ENCODE results near the gene NR0B2.

Gene NR0B2

DNA sequence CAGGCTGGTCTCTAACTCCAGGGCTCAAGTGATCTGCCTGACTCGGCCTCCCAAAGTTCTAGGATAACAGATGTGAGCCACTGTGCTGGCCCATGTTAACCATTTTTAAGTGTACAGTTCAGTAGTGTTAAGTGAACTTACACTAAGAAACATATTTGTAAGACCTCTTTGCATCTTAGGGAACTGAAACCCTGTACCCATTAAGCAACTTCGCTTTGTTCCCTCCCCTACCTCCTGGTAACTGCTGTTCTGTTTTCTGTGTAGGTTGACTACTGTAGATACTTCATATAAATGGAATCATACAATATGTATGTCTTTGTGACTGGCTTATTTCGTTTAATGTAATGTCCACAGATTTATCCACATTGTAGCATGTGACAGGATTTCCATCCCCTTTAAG lies 18.8 kb upstream of the NR0B2 start:
- no peak for DNase-seq

DNA sequence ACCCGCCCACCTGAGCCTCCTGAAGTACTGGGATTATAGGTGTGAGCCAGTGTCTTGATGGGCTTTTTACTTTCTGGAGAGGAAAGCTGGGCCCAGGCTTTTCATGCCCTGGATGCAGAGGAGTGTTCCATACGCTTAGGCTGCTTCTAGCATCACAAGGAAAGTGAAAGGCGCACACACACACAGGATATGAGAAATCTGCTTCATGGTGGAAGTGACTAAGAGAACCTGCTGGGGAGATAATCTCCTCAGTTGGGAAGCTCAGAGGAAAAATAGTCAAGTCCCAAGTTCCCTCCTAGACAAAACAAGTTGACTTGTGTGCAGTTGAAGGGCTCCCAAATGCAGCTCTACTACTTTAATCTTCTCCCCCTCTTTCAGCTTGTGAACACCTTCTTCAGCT lies 9.9 kb upstream of the NR0B2 start:
- no peak for DNase-seq

DNA sequence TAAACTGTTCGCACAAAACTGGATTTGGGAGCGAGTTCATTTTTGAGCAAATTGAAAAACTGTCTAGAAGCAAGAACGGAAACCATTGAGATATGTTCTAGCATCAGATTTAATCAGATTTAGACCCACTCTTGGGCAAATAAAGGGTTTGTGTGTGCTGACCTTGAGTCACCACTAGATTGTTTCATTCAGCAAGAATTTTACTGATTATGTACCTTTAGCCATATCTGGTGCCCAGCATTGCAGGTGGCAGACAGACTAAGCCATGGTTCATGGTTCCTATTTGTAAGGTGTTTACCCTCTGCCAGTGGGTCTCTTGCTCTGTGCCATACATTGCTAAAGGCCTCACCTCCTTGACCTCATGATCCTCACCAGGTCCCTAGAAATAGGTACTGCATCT lies 9.1 kb upstream of the NR0B2 start:
- no peak for DNase-seq

DNA sequence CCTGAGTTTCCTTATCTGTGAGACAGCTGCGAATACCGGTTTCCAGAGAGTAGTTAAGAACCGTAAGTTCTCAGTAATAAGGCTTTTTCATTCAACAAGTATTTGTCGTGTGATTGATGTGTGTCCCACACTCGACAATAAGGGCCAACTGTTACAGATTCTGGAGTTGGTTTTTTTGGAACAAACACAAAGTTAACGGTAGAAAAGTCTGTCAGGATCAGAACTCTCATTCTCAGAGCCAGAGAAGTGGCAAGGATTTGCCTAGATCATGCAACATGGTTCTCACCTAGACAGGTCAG lies 8.6 kb upstream of the NR0B2 start:
- no peak for DNase-seq

DNA sequence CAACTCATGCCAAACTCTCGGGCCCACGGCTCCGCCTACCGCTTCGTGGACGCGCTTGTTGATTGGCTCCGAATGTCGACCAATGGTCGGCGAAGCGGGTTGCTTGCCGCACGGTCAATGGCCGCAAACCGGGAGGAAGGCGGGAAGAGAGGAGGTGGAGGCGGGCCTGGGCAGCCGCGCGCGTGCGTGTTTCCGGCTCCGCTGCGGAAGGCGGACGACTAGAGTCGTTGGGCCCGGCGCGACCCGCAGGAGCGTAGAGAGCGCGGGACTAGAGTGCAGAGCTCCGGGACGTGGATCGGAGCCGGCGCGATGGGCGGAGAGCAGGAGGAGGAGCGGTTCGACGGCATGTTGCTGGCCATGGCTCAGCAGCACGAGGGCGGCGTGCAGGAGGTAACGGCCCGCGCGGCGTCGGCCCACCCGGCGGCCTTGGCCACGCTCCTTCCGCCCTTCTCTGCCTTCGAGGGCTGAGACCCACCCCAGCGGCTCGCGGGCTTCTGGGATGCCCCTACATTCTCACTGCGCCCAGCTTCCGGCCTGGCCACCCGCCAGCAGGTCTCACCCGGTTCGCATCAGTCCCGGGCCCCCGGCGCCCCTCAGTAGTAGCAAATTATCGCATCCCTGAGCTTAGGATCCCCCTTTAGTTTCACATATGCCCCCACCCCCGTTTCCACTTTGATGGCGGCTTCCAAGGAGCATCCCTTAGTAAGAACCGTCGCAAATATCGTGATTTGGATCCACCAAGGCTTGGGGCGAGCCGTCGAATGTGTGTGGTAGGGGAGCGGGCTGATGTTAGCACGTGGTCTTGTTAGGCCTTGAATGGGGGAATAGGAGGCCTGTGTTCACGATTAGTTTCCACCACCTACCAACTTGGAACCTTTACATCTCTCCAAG lies 8.0 kb upstream of the NR0B2 start, which contains the start of gene NUDC:
Gene NUDC, plus strand, starts transcription at position 204 of the 891 bp plus-strand sequence. Its CDS starts 106 bp downstream, at position 310.
- peak; percentile 97 for DNase-seq

DNA sequence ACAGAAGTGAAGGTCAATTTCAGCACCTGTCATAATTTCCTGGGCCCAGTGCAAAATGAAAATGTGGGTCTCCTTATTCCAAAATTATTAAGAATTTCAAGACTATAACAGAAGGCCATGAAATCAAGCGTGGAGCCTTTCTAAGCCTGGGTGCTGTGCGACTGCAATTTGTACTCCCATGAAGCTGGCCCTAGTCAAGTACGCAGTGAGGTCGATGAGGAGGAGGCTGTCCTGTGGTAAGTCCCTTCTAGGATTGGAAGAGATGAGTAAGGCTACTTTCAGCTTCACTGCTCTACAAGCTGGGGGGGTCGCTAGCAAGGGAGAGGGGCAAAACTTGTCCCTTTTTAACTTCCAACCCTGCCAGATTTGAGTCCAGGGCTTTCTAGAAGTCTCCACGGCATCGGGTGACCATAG lies 7.4 kb upstream of the NR0B2 start:
- DNase-seq = no peak

DNA sequence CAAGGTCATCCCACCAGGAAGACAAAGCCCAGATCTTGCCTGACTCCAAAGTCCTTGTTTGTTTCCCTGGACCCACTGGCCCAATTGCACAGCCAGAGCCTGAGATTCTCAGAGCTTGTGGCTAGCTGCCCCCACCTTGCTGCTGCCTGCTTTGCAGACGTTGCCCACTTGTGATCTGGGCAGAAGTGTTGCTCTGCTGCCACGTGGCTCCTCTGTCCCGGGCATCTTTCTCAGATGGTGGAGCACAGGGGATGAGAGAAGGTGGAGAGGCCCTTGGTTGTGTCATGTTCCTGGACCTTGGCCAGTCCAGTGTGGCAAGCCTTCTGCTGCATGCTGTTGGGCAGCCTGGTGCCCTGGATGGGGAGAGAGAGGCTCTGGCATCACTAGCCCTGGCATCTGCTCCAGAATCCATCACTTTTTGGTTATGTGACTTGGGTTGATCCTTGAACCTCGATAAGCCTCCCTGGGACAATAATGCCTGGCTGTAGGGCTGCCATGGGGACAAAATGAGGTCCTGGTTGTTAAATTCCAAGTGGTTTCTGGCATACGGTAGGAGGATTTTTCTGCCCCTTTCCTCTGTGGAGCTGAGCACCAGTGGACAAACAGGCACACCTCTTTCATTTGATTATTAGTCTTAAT lies 1.5 kb upstream of the NR0B2 start:
- no peak for DNase-seq

DNA sequence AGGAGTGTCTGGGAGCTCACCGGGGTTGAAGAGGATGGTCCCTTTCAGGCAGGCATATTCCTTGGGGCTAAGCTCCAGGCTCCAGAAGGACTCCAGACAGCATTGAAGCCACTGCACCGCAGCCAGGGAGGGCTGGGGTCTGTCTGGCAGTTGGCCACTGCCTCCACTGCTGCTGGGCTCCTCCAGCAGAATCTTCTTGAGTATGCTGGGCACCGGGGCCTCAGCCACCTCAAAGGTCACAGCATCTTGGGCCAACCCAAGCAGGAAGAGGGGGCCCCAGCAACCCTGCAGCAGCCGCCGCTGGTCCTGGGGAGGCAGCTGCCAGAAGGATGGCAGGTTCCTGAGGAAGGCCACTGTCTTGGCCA lies 404 bp downstream of the NR0B2 start:
- DNase-seq = no peak

DNA sequence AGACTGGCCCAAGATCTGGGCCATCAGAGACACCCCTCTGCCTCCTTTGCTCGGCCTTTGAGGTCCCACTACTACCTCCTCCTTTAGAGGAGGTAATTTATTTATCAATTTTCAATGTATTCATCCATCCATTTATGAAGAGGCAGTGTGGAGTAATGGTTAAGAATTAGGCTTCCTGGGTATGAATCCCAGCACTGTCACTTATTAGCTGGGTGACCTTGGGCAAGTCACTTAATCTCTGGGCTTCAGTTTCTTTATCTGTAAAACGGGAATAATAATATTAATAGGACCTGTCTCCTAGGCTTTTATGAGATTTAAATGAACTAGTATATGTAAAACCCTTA lies 1.7 kb downstream of the NR0B2 start:
- no peak for DNase-seq

DNA sequence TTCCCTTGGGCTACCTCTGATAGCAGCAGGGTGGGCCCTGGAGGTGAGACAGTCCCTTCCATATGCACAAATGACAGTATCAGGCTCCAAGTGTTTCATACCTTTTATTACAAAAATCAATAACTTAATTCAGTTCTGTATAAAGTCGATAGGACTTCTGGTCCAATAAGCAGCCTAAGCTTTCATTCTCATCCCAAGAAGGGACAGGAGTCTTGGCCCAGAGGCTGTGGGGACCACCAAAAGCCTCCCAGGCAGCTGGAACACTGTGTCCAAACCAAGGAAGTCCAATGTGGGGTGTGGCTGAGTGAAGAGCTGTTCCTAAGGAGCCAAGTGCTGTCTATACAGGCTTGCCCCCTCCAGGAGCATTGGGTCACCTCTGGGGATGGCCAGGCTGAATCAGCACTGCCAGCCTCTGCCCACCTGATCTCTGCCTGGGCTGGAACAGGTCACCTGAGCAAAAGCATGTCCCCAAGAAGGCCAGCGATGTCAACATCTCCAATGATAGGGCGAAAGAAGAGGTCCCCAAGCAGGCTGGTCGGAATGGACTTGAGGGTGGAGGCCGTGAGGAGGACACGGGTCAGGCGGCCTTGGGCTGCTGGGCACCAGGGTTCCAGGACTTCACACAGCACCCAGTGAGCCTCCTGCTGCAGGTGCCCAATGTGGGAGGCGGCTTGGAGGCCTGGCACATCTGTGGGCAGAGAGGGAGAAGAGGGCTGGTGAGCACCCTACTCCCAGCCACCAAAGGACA lies 2.2 kb downstream of the NR0B2 start:
- no peak for DNase-seq

DNA sequence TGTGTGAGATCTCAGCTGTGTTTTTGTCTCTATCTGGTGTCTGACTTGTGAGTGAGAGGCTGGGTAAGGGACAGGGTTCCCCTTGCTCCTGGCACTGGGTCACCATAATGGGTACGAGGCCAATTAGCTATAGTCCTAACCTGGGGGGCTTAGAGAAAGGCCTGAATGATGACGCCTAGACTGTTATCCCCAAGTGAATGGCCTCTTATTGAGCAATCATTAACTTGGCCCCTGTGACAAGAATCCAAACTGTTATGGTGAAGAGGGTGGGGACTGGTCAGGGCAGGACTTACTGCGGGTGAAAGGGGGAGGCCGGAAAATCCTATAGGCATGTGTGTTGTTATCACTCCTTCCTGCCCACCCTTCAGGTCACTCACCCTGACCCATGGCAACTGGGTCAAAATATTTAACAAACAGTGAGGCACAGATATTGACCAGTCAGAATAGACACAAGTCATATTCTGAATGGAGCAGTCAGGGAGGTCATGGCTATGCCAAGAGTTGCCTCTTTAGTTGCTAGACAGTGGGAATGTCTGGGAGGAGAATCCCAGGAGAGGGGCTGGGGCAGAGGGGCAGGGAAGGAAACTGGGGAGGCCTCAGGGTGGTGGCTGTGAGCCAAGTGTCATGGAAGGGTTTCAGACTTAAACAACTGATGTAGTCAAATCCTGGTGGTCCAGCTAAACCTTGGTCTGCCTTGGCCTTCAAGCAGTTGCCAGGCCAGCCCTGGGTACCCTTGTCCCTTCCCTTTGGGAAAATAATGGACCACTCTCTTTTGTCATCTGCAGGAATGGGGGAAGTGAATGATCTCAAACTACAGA lies 3.2 kb downstream of the NR0B2 start:
- DNase-seq = no peak

DNA sequence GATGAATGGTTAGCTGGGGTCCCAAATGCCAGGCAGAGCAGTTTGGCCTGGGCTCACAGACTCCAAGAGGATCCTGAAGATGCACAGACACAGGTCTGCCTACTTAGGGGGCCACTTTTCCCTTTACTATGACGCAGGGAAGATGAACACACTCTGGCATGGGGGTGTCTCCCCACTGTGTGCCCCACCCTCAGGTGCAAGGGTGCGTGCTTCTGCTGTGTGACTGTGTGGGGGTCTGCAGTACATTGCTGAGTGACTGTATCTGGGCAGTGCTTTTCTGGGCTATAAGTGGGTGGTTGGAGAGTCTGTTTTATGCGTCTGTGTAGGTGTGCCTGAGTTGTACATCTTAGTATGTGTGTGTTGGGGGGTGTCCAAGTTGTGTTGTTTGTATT lies 3.8 kb downstream of the NR0B2 start:
- no peak for DNase-seq

DNA sequence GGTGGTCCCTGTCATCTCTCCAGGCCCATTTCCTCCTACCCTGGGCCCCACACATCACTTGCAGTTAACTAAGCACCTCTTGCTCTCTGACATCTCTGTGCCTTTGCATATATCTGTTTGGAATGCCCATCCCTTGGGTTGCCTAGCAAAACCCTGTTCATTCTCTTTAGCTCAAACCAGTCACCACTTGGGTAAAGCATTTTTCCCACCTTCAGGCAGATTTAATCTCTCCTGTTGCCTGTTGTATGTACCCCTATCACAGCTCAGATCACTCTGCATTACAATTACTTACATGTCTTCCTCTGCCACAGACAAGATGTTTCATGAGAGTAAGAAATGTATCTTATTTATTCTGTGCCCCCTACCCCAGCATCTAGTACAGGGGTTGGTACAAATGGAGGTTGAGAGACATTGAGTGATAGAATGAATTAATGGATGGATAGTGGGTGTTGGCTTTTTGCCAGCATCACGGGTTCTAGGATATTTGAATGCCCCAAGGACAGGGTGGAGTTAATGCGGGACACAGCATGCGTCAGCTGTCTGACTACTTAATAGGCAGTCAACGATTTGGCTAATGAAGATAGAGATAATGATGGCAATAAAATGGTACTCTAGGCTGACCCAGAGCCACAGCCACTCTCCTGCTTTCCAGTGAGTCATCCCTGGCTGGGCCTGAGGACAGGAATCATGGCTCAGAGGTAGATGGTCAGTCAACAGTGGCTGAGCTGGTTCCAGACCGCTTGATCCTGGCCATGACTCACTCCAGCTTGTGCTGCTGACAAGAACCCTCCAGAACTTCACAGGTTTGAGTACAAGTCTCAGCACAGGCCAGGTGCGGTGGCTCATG lies 6.5 kb downstream of the NR0B2 start:
- no peak for DNase-seq

DNA sequence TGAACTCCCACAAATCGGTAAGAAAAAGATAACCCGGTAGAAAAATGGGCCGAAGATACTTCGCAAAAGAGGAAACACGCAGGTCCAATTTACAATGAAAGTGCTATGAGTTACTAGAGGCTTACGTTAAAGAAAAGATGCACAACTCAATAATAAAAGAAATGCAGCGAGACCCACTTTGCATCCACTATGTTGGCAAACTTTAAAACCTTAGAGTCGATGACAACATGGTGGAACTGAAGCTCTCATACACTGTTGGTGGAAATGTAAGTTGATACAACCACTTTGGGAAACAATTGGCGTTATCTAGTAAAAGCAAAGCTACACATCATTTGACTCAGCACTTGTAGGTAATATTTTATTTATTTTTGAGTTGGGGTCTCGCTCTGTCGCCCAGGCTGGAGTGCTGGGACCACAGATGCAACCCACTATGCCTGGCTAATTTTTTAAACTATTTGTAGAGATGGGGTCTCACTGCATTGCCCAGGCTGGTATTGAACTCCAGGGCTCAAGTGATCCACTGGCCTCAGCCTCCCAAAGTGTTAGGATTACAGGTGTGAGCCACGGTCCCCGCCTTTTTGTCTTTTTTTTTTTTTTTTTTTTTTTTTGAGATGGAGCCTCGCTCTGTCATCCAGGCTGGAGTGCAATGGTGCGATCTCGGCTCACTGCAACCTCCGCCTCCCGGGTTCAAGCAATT lies 12.8 kb downstream of the NR0B2 start:
- DNase-seq = no peak

DNA sequence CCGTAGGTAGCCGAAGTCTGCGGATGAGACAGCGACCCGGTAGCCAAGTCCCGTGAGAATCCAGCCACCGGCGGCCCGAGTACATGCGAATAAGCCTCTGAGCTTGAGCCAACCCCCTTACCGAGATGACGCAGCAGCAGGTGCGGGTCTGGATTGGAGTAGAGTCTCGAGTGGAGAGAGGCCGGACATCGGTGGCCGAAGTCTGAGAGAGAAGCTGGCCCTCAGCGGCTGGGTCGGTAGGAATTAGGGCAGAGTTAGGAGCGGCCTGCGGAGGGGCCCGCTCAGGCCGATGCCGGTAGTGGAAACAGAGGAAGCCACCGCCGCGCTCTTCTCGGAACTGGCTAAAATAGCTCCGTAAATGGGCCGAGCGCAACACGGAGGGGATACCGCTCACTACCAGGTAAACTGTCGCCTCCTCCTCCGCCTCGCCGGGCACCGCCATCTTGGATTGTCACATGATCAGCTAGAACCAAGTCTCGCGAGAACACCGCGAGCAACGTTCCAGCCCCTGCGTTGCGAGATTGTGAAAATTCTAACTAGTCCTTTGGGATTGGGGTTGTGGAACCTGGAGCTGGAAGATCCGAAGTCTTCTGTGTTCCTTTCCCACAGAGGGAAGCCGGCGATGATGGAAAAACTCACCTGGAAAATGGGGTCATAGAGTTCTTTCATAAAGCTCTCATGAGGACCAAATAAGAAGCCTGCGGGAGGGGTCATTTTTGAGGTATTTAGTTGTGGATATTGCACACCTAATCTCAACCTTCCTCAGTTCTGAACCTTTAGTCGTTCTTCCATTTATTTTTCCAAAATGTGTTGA lies 13.6 kb downstream of the NR0B2 start, which contains the start of gene GPATCH3:
Gene GPATCH3, minus strand, starts transcription at position 467 of the 814 bp plus-strand sequence. Its CDS starts 25 bp downstream, at position 442.
- DNase-seq = peak; percentile 92

DNA sequence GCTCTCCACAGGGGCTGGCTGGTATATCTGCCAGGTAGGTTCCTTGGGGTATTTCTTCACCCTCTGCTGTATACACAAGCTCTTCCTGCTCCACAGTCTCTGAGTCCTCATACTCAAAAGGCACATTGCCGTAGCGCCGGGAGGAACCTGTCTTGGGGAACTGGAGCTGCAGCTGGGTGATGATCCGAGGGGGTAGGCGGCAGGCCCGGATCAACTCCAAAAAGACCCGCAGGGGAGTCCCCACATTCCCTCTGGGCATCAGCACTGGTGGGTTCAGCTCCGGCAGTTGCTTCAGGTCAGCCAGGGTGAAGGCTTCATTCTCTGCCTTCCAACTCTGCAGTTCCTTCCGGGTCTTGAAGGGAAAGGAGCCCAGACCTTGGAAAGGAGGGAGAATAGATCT lies 16.4 kb downstream of the NR0B2 start:
- no peak for DNase-seq

DNA sequence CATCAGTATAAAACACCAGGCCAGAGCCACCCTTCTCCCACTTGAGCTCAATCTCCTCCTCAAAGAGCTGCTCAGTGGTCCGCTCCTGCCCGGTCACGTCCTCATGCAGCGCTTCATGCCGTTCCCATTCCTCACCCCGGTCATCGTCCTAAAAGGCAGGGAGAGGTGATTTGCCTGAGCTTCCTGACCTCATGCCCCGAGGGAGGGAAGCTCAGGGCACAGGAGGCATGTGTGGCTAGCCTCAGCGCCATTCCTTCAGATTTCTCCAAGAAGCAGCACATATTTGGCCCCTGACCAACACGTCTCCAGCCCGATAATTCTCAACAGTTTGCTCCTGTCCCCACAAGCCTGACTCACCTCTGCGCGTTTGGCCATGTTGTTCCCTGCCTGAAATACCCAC lies 19.5 kb downstream of the NR0B2 start:
- no peak for DNase-seq

DNA sequence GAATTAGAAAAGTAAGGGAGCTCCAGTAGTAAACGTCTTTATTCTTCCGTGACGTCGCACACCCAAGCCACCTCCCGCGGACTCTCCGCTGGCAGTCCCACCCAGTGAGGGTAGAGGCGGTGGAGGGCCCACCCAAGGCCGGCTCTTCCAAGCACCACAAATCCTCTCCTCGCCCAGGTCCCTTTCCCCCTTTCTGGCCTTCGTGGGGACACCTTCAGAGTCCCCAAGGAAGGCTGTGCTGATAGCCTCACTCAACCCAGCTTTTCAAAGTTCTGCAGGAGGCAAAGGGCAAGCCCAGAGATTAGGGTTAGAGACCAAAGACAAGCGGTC lies 23.3 kb downstream of the NR0B2 start:
- DNase-seq = no peak

DNA sequence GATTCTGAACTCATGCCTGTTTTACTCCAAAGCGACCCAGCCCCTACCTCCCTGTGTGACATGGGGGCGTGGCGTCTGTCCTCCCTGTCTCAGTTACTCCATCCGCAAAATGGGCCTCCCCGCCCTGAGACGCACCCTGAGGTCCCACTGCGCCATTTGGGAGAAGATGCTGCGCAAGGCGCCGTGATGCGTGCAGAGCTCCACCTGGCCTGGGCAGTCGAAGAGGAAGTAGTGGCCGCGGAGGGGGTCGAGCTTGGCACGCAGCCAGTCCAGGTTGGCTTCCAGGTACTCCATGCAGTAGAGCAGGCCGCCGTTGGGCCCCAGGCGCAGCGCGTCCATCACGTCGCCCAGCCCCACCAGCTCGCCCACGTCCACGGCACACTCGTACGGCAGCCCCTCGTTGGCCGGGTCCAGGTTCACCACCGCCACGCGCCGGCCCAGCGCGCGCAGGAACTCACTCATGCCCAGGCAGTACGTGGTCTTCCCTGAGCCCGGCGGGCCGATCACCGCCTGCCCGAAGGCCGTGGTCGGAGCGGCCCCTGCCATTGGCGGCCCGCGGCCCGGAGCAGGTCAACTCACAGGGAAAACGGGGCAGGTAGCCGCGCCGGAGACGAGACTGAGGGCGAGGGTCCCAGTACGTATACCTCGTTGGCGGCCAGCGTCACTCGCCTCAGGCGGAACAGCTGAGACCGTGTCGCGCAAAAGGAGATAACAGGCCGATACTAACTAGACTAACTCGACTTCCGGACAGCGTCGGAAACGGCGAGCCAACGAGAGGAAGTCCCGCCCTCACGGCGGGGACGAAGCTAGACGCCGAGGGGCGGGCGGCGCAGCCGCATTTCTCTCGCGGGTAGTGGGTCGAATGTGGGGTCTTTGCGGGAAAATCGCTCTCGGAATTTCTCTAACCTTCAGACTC lies 24.0 kb downstream of the NR0B2 start, which contains the start of gene GPN2:
Gene GPN2, minus strand, starts transcription at position 733 of the 916 bp plus-strand sequence. Its CDS starts 187 bp downstream, at position 546.
- peak; percentile 89 for DNase-seq
